Measurements from ENCODE around the gene PRDM12.
"Not testable (repeated sequence)": the region's sequence is repeated elsewhere in the genome, so short reads cannot be mapped to it uniquely, and the experiment has no call there.

PRDM12 gene

GRCh38 chr9:130663258-130663976 is 977 bp upstream of the PRDM12 start:
- in situ Hi-C loops (cut with MboI; ENCODE audit: low sequenced_read_pairs): no loop called here

- in situ Hi-C loops (cut with MboI; ENCODE audit: low sequenced_read_pairs): no loop called here
Observed at GRCh38 chr9:130663977-130664250, 480 bp upstream of the PRDM12 start.

GRCh38 chr9:130665029-130665430 is 636 bp downstream of the PRDM12 start:
- in situ Hi-C loops (cut with MboI; ENCODE audit: low sequenced_read_pairs): no loop called here

GRCh38 chr9:130665431-130666392 is 1.3 kb downstream of the PRDM12 start:
- in situ Hi-C loops (cut with MboI; ENCODE audit: low sequenced_read_pairs): no loop called here

GRCh38 chr9:130666393-130667119 is 2.2 kb downstream of the PRDM12 start:
- in situ Hi-C loops (cut with MboI; ENCODE audit: low sequenced_read_pairs): no loop called here

GRCh38 chr9:130667120-130667435 is 2.7 kb downstream of the PRDM12 start:
- in situ Hi-C loops (cut with MboI; ENCODE audit: low sequenced_read_pairs): no loop called here

- in situ Hi-C loops (cut with MboI; ENCODE audit: low sequenced_read_pairs): no loop called here
Observed at GRCh38 chr9:130668196-130668595, 3.8 kb downstream of the PRDM12 start.

GRCh38 chr9:130668659-130669058 is 4.3 kb downstream of the PRDM12 start:
- in situ Hi-C loops (cut with MboI; ENCODE audit: low sequenced_read_pairs): no loop called here

GRCh38 chr9:130669965-130670364 is 5.6 kb downstream of the PRDM12 start:
- in situ Hi-C loops (cut with MboI; ENCODE audit: low sequenced_read_pairs): no loop called here

GRCh38 chr9:130670644-130671043 is 6.2 kb downstream of the PRDM12 start:
- in situ Hi-C loops (cut with MboI; ENCODE audit: low sequenced_read_pairs): no loop called here

GRCh38 chr9:130672466-130672865 is 8.1 kb downstream of the PRDM12 start:
- in situ Hi-C loops (cut with MboI; ENCODE audit: low sequenced_read_pairs): no loop called here

- in situ Hi-C loops (cut with MboI; ENCODE audit: low sequenced_read_pairs): no loop called here
Observed at GRCh38 chr9:130672933-130673615, 8.7 kb downstream of the PRDM12 start.

- in situ Hi-C loops (cut with MboI; ENCODE audit: low sequenced_read_pairs): no loop called here
Observed at GRCh38 chr9:130675396-130675795, 11.0 kb downstream of the PRDM12 start.

GRCh38 chr9:130677252-130677651 is 12.9 kb downstream of the PRDM12 start:
- in situ Hi-C loops (cut with MboI; ENCODE audit: low sequenced_read_pairs): no loop called here

GRCh38 chr9:130680836-130681768 is 16.7 kb downstream of the PRDM12 start:
- in situ Hi-C loops (cut with MboI; ENCODE audit: low sequenced_read_pairs): no loop called here

GRCh38 chr9:130681769-130682420 is 17.5 kb downstream of the PRDM12 start:
- in situ Hi-C loops (cut with MboI; ENCODE audit: low sequenced_read_pairs): no loop called here

GRCh38 chr9:130682421-130683121 is 18.2 kb downstream of the PRDM12 start:
- in situ Hi-C loops (cut with MboI; ENCODE audit: low sequenced_read_pairs): no loop called here

GRCh38 chr9:130685104-130685503 is 20.7 kb downstream of the PRDM12 start:
- in situ Hi-C loops (cut with MboI; ENCODE audit: low sequenced_read_pairs): no loop called here

GRCh38 chr9:130685945-130686344 is 21.6 kb downstream of the PRDM12 start:
- in situ Hi-C loops (cut with MboI; ENCODE audit: low sequenced_read_pairs): not testable (repeated sequence)
